ENCODE results near the gene ATP10A. TPM values are rescaled to one million over a fixed set of nuclear protein-coding genes. Genes with fewer than 3 reads are reported as not detected.
"Not testable (repeated sequence)": the region's sequence is repeated elsewhere in the genome, so short reads cannot be mapped to it uniquely, and the experiment has no call there.

ATP10A gene
- polyA plus RNA-seq, 3 donors = 0.71 to 3.9 (median 0.92) TPM

- Histone ChIP-seq H3K9me3 (replicated peaks in 1 of 2; ENCODE audit: control insufficient read depth in 1 of 2, insufficient read depth in 1 of 2, low read length in 2 of 2) (peaks cover 0 to 9% of the 10 kb centered on the region in 2 donors), H3K27me3 (ENCODE audit: control insufficient read depth in 2 of 2, insufficient read depth in 2 of 2, low read length in 2 of 2) (no peaks in the 10 kb centered on the region), H3K4me1 (ENCODE audit: control insufficient read depth in 1 of 2, insufficient read depth in 2 of 2, low read length in 2 of 2) (peaks cover 13 to 16% of the 10 kb centered on the region in 2 donors), H3K9ac (ENCODE audit: insufficient read depth, low read length, poor library complexity, severe bottlenecking) (no peak overlapping the region), H2AFZ (ENCODE audit: insufficient read depth, low read depth, low read length, poor library complexity, severe bottlenecking) (no peak overlapping the region), H4K20me1 (ENCODE audit: insufficient read depth, low read length) (no peaks in the 10 kb centered on the region), H3K27ac (ENCODE audit: low read depth in 1 of 2, low read length in 2 of 2) (no peak overlapping the region), H3K4me3 (replicated peaks in 1 of 3; ENCODE audit: low read depth in 2 of 3, low read length in 3 of 3) (no peak overlapping the region), H3K36me3 (replicated peaks in 1 of 2; ENCODE audit: control insufficient read depth in 1 of 2, insufficient read depth in 2 of 2, low read length in 2 of 2) (no peaks in the 10 kb centered on the region), H3K4me2 (replicated peaks; ENCODE audit: extremely low read depth, low read length, poor library complexity, severe bottlenecking) (no peak overlapping the region), H3K79me2 (ENCODE audit: insufficient read depth, low read length) (no peaks in the 10 kb centered on the region)
- Mint-ChIP-seq H3K4me1 (peaks cover 17% of the 10 kb centered on the region), H3K36me3 (peaks cover 6 to 8% of the 10 kb centered on the region in 2 donors), H3K27ac (no peak overlapping the region), H3K9me3 (peaks cover 6 to 19% (median 11%) of the 10 kb centered on the region in 7 donors), H3K4me3 (no peak overlapping the region), H3K27me3 (ENCODE audit: low read depth in 3 of 3) (no peaks in the 10 kb centered on the region)
- 90% methylated on average over 2 of the region's 4 CpGs for WGBS (ENCODE audit: insufficient coverage)
- intact Hi-C loops (cut with micrococcal nuclease) = no loop called here
- DNase-seq = no peak
- no peak for TF ChIP-seq CTCF (IDR thresholded peaks at IDR 0.05)
Observed at GRCh38 chr15:25759421-25759820, 103.7 kb downstream of the ATP10A start.

- intact Hi-C loops (cut with micrococcal nuclease); H3K27me3 Mint-ChIP-seq (ENCODE audit: low read depth in 3 of 3); DNase-seq; H3K79me2 ChIP-seq (ENCODE audit: insufficient read depth, low read length); H3K4me3 ChIP-seq (replicated peaks in 1 of 3; ENCODE audit: low read depth in 2 of 3, low read length in 3 of 3); H3K9ac ChIP-seq (ENCODE audit: insufficient read depth, low read length, poor library complexity, severe bottlenecking); H4K20me1 ChIP-seq (ENCODE audit: insufficient read depth, low read length); H3K27me3 ChIP-seq (ENCODE audit: control insufficient read depth in 2 of 2, insufficient read depth in 2 of 2, low read length in 2 of 2); H3K36me3 Mint-ChIP-seq; H3K4me2 ChIP-seq (replicated peaks; ENCODE audit: extremely low read depth, low read length, poor library complexity, severe bottlenecking); H3K36me3 ChIP-seq (replicated peaks in 1 of 2; ENCODE audit: control insufficient read depth in 1 of 2, insufficient read depth in 2 of 2, low read length in 2 of 2); H3K27ac ChIP-seq (ENCODE audit: low read depth in 1 of 2, low read length in 2 of 2); H3K9me3 ChIP-seq (replicated peaks in 1 of 2; ENCODE audit: control insufficient read depth in 1 of 2, insufficient read depth in 1 of 2, low read length in 2 of 2); H3K4me3 Mint-ChIP-seq; H2AFZ ChIP-seq (ENCODE audit: insufficient read depth, low read depth, low read length, poor library complexity, severe bottlenecking); H3K27ac Mint-ChIP-seq: not testable (repeated sequence)
- Mint-ChIP-seq H3K4me1 (peaks cover 17% of the 10 kb centered on the region), H3K9me3 (peaks cover 0 to 15% (median 8%) of the 10 kb centered on the region in 7 donors)
- 98% methylated on average over 10 of the region's 11 CpGs for WGBS (ENCODE audit: insufficient coverage)
- H3K4me1 ChIP-seq (ENCODE audit: control insufficient read depth in 1 of 2, insufficient read depth in 2 of 2, low read length in 2 of 2) = peaks cover 13 to 16% of the 10 kb centered on the region in 2 donors
Observed at GRCh38 chr15:25758612-25759011, 104.5 kb downstream of the ATP10A start.

Data from CD14-positive monocyte (primary cell).